Peyer's patch (tissue), 4 donors: ENCODE results near the gene KIR3DL3. TPM values are rescaled to one million over a fixed set of nuclear protein-coding genes. Genes with fewer than 3 reads are reported as not detected.
"Not testable (repeated sequence)": the region's sequence is repeated elsewhere in the genome, so short reads cannot be mapped to it uniquely, and the experiment has no call there.

Source experiments
- DNase-seq, 3 donors: peaks; one replicate each; pipeline ENCODE4 v3.0.0-alpha.2; 2017 to 2019
- H3K27ac ChIP-seq, 4 donors: fragments of 200-600 bp; sonication (generic); one replicate each; pipeline ENCODE4 v1.5.1; 2016 to 2019
- H3K27me3 ChIP-seq, 2 donors: fragments of 200-600 bp; sonication (generic); one replicate each; pipeline ENCODE4 v1.5.1; 2019
- H3K36me3 ChIP-seq, 3 donors: fragments of 200-600 bp; sonication (generic); one replicate each; pipeline ENCODE4 v1.5.1; 2016 to 2019
- H3K4me1 ChIP-seq, 4 donors: fragments of 200-600 bp; sonication (generic); one replicate each; pipeline ENCODE4 v1.5.1; 2016 to 2019
- H3K4me3 ChIP-seq, 4 donors: fragments of 200-600 bp; sonication (generic); 1 replicate in 3 of 4; 2 replicates in 1 of 4; pipeline ENCODE4 v1.5.1; 2016 to 2019; ENCODE audit warnings: mild to moderate bottlenecking in 1 of 4
- H3K9me3 ChIP-seq, 4 donors: fragments of 200-600 bp; sonication (generic); one replicate each; pipeline ENCODE4 v1.5.1; 2016 to 2019; ENCODE audit warnings: mild to moderate bottlenecking in 1 of 4
- POLR2A ChIP-seq, 2 donors: fragments of 450-650 bp; IDR thresholded peaks; one replicate each; pipeline ENCODE4 v1.5.1; 2017; ENCODE audit warnings: antibody characterized with exemption in 2 of 2, mild to moderate bottlenecking in 2 of 2, moderate library complexity in 2 of 2
- total RNA-seq, 4 donors: library from RNA; depleted of rRNA; stranded (reverse); fragments of >200 nt; gene quantifications; one replicate each; pipeline ENCODE4 v1.1.0, GENCODE V29; 2016
- TF ChIP-seq, protein P1 (sequence below), 6 experiments: fragments of 450-650 bp in 4 of 6; fragments of 200-600 bp in 2 of 6; sonication (generic) in 1 of 6; IDR thresholded peaks; one replicate each; pipeline ENCODE4 v1.5.1; 2017 to 2019; ENCODE audit warnings: antibody characterized with exemption in 6 of 6, mild to moderate bottlenecking in 3 of 6, moderate library complexity in 1 of 6

Gene KIR3DL3
- total RNA-seq, 4 donors from 2014 or later = not detected

DNA sequence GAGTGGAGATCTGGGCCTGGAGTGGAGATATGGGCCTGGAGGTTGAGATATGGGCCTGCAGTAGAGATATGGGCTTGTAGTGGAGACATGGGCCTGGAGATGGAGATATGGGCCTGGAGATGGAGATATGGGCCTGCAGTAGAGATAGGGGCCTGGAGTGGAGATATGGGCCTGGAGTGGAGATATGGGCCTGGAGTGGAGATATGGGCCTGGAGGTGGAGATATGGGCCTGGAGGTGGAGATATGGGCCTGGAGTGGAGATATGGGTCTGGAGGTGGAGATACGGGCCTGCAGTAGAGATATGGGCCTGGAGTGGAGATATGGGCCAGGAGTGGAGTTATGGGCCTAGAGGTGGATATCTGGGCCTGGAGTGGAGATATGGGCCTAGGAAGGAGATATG is 14.5 kb downstream of the KIR3DL3 start:
- no peak for DNase-seq
- no peak overlapping the region for H3K27ac ChIP-seq
- H3K36me3 ChIP-seq = no peaks in the 10 kb centered on the region
- no peaks in the 10 kb centered on the region for H3K9me3 ChIP-seq
- no peak overlapping the region for H3K4me3 ChIP-seq
- H3K4me1 ChIP-seq = no peaks in the 10 kb centered on the region
- H3K27me3 ChIP-seq = no peaks in the 10 kb centered on the region
- TF ChIP-seq, protein P1, sequence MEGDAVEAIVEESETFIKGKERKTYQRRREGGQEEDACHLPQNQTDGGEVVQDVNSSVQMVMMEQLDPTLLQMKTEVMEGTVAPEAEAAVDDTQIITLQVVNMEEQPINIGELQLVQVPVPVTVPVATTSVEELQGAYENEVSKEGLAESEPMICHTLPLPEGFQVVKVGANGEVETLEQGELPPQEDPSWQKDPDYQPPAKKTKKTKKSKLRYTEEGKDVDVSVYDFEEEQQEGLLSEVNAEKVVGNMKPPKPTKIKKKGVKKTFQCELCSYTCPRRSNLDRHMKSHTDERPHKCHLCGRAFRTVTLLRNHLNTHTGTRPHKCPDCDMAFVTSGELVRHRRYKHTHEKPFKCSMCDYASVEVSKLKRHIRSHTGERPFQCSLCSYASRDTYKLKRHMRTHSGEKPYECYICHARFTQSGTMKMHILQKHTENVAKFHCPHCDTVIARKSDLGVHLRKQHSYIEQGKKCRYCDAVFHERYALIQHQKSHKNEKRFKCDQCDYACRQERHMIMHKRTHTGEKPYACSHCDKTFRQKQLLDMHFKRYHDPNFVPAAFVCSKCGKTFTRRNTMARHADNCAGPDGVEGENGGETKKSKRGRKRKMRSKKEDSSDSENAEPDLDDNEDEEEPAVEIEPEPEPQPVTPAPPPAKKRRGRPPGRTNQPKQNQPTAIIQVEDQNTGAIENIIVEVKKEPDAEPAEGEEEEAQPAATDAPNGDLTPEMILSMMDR (IDR thresholded peaks at IDR 0.05) = no peak
- TF ChIP-seq POLR2A (IDR thresholded peaks at IDR 0.05) = no peak

DNA sequence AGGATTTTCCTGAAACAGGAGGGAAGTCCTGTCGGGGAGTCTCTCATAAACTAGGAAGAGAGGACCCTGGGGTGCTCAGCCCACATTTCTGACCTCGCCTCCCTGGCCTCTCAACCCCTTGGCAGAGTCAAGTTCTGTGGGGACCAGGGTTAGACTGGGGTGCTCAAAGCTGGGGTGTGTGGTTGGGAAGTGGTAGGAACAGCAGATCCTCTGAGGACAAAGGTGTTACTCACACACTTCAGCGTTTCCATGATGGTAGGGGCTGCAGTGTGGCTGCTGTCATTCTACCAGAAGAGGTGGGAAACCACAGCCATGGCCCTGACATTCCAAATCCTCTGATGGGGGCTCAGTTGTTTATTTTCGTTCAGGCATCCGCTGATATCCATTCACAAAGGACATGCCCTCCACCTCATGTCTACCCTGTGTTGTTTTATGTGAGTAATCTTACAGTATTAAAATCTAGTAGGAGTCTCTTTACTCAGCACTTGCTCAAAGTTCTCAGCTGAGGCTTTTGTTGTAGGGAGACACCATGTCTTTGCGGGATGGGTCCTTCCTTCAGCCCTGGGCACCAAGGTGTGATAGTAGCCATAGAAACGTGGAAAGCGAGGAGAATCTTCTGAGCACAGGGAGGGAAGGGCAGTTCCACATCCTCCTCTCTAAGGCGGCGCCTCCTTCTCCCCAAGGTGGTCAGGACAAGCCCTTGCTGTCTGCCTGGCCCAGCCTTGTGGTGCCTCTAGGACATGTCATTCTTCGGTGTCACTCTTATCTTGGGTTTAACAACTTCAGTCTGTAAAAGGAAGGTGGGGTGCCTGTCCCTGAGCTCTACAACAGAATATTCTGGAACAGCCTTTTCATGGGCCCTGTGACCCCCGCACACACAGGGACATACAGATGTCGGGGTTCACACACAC is 15.6 kb downstream of the KIR3DL3 start:
- H3K4me3 ChIP-seq = no peak overlapping the region
- TF ChIP-seq POLR2A (IDR thresholded peaks at IDR 0.05) = no peak
- TF ChIP-seq, protein P1 (IDR thresholded peaks at IDR 0.05) = no peak
- H3K4me1 ChIP-seq = no peaks in the 10 kb centered on the region
- H3K9me3 ChIP-seq = no peaks in the 10 kb centered on the region
- H3K36me3 ChIP-seq = no peaks in the 10 kb centered on the region
- H3K27ac ChIP-seq = no peak overlapping the region
- DNase-seq = no peak
- H3K27me3 ChIP-seq = no peaks in the 10 kb centered on the region

DNA sequence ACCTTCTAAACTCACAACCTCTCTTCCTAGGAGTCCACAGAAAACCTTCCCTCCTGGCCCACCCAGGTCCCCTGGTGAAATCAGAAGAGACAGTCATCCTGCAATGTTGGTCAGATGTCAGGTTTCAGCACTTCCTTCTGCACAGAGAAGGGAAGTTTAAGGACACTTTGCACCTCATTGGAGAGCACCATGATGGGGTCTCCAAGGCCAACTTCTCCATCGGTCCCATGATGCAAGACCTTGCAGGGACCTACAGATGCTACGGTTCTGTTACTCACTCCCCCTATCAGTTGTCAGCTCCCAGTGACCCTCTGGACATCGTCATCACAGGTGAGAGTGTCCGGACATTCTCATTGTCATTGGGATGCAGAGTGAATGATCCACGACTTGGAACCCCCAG is 17.7 kb downstream of the KIR3DL3 start:
- not testable (repeated sequence) for H3K4me1 ChIP-seq, H3K9me3 ChIP-seq, DNase-seq, H3K27me3 ChIP-seq, H3K4me3 ChIP-seq, H3K27ac ChIP-seq, H3K36me3 ChIP-seq

DNA sequence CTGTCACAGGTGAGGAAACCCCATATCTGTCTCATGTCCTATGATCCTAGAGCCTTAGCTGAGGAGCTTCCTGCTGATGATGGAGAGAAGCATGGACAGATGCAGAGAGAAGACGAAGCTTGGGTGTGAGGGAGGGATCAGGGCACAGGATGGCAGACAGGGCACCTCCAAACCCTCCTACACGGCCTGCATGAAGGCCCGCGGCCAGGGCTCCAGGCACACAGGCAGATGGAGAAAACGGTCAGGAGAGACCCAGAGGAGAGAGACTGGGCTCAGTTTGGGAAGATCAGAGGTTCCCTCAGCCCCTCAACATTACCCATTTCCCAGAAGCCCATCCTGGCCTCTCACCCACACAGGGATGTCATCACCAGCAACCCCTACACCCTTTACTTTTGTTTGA is 19.8 kb downstream of the KIR3DL3 start:
- not testable (repeated sequence) for H3K36me3 ChIP-seq, H3K27me3 ChIP-seq, DNase-seq, H3K27ac ChIP-seq, H3K4me1 ChIP-seq, H3K4me3 ChIP-seq, H3K9me3 ChIP-seq

DNA sequence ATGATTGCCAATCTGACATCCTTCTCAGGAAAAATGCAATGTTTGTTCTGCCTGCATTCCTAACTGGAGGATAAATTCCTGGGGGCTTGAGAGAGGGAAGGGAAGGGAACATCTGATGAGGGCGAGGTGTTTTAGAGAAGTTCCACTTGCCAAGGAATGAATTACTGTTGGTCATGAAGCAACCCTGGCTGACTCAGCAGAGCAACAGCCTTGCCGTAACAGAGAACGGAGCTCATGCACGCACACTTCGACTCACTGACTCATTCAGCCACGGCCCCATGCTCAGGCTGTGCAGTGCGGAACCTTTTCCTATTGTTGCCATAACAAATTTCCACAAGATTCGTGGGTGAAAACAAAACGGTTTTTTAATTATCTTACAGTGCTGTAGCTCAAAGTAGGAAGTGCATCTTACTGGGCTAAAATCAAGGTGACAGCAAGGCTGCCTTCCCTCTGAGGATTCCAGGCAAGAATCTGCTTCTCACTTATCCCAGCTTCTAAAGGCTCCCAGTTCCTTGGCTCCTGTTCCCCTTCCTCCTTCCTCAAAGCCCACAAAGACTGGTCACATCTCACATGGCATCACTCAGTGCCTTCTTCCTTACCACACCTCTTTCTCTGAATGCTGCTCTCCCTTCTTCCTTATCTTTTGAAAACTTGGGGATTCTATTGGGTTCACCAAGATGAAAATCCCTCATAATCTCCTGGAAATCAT is 23.5 kb downstream of the KIR3DL3 start:
- not testable (repeated sequence) for DNase-seq, H3K27ac ChIP-seq, H3K36me3 ChIP-seq, H3K4me3 ChIP-seq, H3K4me1 ChIP-seq, H3K9me3 ChIP-seq, H3K27me3 ChIP-seq

DNA sequence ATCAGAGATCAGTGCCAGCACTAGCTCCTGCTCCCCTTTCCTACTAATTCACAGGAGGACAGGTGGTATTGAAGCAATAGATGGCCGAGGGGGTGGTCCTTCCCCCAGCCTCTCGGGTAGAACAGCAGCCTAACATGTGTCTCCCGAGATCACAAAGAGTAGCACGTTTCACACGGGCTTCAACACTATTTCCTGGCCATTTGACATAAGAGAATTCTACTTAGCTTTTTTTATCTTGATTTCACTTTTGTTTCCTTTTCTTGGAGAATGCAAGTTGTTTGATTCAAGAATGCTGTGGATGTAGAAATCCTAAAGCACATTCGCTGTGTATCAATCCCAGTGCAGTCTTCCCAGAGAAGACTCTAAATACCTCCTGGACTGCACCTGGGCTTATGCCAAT is 26.0 kb downstream of the KIR3DL3 start:
- not testable (repeated sequence) for H3K27ac ChIP-seq

DNA sequence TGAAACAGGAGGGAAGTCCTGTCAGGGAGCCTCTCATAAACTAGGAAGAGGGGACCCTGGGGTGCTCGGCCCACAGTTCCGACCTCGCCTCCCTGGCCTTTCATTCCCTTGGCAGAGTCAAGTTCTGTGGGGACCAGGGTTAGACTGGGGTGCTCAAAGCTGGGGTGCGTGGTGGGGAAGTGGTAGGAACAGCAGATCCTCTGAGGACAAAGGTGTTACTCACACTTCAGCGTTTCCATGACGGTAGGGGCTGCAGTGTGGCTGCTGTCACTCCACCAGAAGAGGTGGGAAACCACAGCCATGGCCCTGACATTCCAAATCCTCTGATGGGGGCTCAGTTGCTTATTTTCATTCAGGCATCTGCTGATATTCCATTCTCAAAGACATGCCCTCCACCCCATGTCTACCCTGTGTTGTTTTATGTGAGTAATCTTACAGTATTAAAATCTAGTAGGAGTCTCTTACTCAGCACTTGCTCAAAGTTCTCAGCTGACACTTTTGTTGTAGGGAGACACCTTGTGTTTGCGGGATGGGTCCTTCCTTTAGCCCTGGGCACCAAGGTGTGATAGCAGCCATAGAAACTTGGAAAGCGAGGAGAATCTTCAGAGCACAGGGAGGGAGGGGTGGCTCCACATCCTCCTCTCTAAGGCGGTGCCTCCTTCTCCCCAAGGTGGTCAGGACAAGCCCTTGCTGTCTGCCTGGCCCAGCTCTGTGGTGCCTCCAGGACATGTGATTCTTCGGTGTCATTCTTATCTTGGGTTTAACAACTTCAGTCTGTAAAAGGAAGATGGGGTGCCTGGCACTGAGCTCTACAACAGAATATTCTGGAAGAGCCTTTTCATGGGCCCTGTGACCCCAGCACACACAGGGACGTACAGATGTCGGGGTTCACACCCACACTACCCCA is 32.2 kb downstream of the KIR3DL3 start:
- not testable (repeated sequence) for H3K36me3 ChIP-seq, H3K27ac ChIP-seq, H3K9me3 ChIP-seq, H3K4me3 ChIP-seq, DNase-seq, H3K4me1 ChIP-seq, H3K27me3 ChIP-seq

More for the DNA sequence above, 26.0 kb downstream of the KIR3DL3 start:
- not testable (repeated sequence) for H3K36me3 ChIP-seq, H3K4me1 ChIP-seq, H3K4me3 ChIP-seq, DNase-seq, H3K27me3 ChIP-seq, H3K9me3 ChIP-seq

DNA sequence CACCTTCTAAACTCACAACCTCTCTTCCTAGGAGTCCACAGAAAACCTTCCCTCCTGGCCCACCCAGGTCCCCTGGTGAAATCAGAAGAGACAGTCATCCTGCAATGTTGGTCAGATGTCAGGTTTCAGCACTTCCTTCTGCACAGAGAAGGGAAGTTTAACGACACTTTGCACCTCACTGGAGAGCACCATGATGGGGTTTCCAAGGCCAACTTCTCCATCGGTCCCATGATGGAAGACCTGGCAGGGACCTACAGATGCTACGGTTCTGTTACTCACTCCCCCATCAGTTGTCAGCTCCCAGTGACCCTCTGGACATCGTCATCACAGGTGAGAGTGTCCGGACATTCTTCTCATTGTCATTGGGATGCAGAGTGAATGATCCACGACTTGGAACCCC is 34.3 kb downstream of the KIR3DL3 start:
- H3K36me3 ChIP-seq = not testable (repeated sequence)

DNA sequence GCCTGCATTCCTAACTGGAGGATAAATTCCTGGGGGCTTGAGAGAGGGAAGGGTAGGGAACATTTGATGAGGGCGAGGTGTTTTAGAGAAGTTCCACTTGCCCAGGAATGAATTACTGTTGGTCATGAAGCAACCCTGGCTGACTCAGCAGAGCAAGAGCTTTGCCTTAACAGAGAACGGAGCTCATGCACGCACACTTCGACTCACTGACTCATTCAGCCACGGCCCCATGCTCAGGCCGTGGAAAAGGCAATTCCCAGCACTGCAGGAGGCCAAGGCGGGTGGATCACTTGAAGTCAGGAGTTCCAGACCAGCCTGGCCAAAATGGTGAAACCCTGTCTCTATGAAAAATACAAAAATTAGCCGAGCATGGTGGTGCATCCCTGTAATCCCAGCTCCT is 40.0 kb downstream of the KIR3DL3 start:
- not testable (repeated sequence) for H3K9me3 ChIP-seq, H3K36me3 ChIP-seq, H3K27ac ChIP-seq, H3K4me1 ChIP-seq, DNase-seq, H3K4me3 ChIP-seq, H3K27me3 ChIP-seq

More for the DNA sequence above, 34.3 kb downstream of the KIR3DL3 start:
- H3K9me3 ChIP-seq, H3K27ac ChIP-seq, H3K4me3 ChIP-seq, H3K4me1 ChIP-seq, H3K27me3 ChIP-seq, DNase-seq: not testable (repeated sequence)

DNA sequence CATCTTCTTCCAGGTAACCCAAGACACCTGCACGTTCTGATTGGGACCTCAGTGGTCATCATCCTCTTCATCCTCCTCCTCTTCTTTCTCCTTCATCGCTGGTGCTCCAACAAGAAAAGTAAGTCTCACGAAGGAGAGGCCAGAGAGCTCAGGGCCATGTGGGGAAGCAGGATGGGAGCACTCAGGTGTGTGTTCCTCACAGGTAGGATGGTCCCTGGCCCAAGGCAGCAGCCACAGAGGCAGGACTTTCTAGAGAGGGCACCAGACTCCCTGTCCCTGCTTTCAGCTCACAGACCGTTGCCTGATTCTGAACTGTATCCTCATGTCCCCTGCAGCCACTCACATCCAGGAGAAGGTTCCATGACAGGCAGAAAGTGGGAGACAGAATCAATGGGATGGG is 42.2 kb downstream of the KIR3DL3 start:
- not testable (repeated sequence) for H3K9me3 ChIP-seq, H3K27ac ChIP-seq, H3K36me3 ChIP-seq, H3K4me3 ChIP-seq, H3K27me3 ChIP-seq, DNase-seq, H3K4me1 ChIP-seq

DNA sequence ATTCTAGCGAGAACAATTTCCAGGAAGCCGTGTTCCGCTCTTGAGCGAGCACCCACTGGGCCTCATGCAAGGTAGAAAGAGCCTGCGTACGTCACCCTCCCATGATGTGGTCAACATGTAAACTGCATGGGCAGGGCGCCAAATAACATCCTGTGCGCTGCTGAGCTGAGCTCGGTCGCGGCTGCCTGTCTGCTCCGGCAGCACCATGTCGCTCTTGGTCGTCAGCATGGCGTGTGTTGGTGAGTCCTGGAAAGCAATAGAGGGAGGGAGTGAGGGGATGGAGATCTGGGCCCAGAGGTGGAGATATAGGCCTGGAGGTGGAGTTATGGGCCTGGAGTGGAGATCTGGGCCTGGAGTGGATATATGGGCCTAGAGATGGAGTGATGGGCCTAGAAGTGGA is 45.4 kb downstream of the KIR3DL3 start, which contains the start of gene KIR2DL1:
Gene KIR2DL1 (plus strand): TSS at position 148 of the 400 bp plus-strand sequence. CDS start 58 bp downstream, at position 206.
- not testable (repeated sequence) for H3K27me3 ChIP-seq, DNase-seq, H3K4me3 ChIP-seq, H3K9me3 ChIP-seq, H3K36me3 ChIP-seq, H3K4me1 ChIP-seq, H3K27ac ChIP-seq

DNA sequence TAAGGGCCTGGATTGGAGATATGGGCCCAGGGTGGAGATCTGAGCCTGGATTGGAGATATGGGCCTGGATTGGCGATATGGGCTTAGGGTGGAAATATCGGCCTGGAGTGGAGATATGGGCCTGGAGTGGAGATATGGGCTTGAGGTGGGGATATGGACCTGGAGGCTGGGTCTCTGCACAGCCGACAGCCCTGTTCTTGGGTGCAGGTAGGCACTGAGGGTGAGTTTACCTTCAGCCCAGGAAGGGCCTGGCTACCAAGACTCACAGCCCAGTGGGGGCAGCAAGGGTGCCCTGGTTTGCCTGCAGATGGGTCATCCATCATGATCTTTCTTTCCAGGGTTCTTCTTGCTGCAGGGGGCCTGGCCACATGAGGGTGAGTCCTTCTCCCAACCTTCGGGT is 46.3 kb downstream of the KIR3DL3 start:
- not testable (repeated sequence) for H3K36me3 ChIP-seq, H3K27ac ChIP-seq, H3K4me1 ChIP-seq, H3K4me3 ChIP-seq, DNase-seq, H3K9me3 ChIP-seq, H3K27me3 ChIP-seq
